ENCODE data around the gene LUC7L3.
"Not testable (repeated sequence)": the region's sequence is repeated elsewhere in the genome, so short reads cannot be mapped to it uniquely, and the experiment has no call there.

LUC7L3 gene, protein sequence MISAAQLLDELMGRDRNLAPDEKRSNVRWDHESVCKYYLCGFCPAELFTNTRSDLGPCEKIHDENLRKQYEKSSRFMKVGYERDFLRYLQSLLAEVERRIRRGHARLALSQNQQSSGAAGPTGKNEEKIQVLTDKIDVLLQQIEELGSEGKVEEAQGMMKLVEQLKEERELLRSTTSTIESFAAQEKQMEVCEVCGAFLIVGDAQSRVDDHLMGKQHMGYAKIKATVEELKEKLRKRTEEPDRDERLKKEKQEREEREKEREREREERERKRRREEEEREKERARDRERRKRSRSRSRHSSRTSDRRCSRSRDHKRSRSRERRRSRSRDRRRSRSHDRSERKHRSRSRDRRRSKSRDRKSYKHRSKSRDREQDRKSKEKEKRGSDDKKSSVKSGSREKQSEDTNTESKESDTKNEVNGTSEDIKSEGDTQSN

GRCh38 chr17:50719144-50719923, at the start of gene LUC7L3:
LUC7L3 (plus strand) TSS chr17:50719603; CDS start chr17:50719733, 130 bp downstream.
- peak; percentile 84 for DNase-seq (ENCODE audit: low read depth in 2 of 2)

- DNase-seq (ENCODE audit: low read depth in 2 of 2): no peak
Measured at GRCh38 chr17:50672071-50672470, 47.3 kb upstream of the LUC7L3 start.

GRCh38 chr17:50672831-50673551, 46.4 kb upstream of the LUC7L3 start:
- DNase-seq (ENCODE audit: low read depth in 2 of 2): no peak

GRCh38 chr17:50675190-50675589, 44.2 kb upstream of the LUC7L3 start:
- DNase-seq (ENCODE audit: low read depth in 2 of 2): no peak

DNA sequence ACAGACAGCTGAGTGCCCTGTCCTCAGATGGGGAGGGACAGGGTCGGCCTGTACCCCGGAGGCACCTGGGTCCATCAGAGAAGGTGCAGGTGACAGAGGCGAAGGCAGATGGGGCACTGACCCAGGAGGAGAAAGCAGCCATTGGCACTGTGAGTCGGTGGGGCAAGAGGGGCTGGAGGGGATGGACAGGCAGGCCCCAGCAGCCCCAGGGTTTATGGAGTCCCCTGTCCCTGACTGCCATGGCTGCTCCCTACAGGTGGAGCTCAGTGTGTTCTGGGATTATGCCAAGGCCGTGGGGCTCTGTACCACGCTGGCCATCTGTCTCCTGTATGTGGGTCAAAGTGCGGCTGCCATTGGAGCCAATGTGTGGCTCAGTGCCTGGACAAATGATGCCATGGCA, 43.8 kb upstream of the LUC7L3 start:
- no peak for DNase-seq (ENCODE audit: low read depth in 2 of 2)

- DNase-seq (ENCODE audit: low read depth in 2 of 2): no peak
Measured at GRCh38 chr17:50676065-50676975, 43.1 kb upstream of the LUC7L3 start.

GRCh38 chr17:50677851-50678375, 41.5 kb upstream of the LUC7L3 start:
- no peak for DNase-seq (ENCODE audit: low read depth in 2 of 2)

DNA sequence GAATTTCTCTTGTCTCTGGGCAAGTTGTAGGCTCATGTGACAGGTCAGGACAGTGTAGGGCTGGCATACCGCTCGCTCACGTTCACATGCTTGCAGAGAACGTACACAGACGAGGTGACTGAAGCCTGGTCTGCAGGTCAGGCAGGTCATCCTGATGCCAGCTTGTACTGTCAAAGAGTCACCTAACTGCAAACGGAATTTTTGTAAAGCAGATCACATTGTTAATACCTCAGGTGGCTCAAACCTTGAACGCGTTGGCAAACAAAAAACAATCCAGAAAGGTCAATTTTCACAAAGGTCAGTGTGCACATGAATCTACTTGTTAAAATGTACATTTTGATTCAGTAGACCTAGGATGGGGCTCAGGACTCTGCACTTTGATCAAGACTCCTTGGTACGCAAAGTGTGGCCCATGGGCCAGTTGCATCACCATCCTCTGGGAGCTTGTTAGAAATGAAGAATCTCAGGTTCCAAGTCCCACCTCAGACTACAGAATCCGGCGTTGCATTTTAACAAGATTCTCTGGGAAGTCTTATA, 40.3 kb upstream of the LUC7L3 start:
- DNase-seq (ENCODE audit: low read depth in 2 of 2): no peak

DNA sequence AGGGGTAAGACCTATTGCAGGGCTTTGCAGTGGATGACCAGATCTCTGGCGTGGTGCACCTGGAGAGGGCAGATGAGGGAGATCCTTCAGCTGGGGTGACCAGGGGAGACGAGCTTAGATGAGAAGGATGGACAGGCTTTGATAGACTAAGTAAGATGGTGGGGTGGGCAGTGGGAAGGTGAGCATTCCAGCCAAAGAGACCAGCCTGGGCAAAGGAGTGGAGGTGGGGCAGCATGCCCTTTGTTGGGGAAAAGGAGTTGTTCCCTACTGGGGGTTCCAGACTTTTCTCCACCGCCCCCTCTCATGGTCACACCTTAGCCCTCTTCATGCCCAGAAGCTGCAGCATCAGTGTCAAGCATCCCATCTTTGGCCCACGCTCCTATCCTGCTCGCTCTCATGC, 39.3 kb upstream of the LUC7L3 start:
- DNase-seq (ENCODE audit: low read depth in 2 of 2): no peak

DNA sequence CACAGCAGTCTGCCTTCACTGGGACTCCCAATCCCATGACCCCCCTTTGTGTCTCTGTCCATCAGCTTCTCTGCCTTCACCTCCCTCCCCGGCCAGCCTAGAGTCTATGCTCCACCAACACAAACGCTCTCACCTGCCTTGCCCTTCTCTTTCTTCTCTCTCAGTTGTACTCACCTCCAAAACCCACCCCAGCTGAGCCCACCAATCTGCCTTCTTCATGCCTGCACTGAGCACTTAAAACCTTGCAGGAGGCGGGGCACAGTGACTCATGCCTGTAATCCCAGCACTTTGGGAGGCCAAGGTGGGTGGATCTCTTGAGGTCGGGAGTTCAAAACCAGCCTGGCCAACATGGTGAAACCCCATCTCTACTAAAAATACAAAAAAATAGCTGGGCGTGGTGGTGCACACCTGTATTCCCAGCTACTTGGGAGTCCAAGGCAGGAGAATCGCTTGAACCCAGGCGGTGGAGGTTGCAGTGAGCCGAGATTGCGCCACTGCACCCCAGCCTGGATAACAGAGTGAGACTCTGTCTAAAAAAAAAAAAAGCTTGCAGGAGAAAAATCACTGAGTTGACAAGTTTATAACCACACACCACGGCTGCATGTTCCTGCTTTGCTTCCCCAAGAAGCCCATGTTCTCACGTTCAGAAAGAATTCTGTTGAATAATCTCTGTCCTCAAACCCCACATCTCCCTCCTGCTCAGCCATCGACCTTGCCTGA, 38.7 kb upstream of the LUC7L3 start:
- DNase-seq (ENCODE audit: low read depth in 2 of 2): not testable (repeated sequence)

- DNase-seq (ENCODE audit: low read depth in 2 of 2): no peak
Measured at GRCh38 chr17:50681263-50682200, 37.9 kb upstream of the LUC7L3 start.

DNA sequence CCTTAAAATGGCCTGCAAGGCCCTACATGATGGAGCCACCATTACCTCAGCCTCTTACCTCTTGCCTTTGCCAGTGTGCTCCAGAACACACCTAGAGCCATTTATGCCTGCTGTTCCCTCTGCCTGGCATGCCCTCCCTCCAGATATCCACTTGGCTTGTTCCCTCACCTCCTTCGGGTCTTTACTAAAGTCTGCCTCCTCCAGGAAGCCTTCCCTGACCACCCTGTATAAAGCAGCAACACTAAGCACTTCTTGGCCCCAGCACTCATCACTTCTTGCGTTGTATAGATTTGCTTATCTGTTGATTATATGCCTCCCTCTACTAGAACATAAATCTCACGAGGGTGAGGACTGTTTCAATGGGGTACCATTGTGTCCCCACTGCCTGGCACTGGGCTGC, 37.0 kb upstream of the LUC7L3 start:
- DNase-seq (ENCODE audit: low read depth in 2 of 2): no peak

DNA sequence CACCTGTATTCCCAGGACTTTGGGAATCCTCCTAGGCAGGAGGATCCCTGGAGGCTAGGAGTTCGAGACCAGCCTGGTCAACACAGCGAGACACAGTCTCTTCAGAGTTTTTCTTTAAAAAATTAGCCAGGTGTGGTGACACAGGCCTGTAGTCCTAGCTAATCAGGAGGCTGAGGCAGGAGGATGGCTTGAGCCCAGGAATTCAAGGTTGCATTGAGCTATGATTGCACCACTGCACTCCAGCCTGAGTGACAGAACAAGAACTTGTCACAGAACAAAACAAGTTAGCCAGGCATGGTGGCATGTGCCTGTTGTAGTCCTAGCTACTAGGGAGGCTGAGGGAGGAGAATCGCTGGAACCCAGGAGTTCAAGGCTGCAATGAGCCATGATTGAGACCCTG, 36.5 kb upstream of the LUC7L3 start:
- no peak for DNase-seq (ENCODE audit: low read depth in 2 of 2)

GRCh38 chr17:50683434-50684287, 35.7 kb upstream of the LUC7L3 start:
- no peak for DNase-seq (ENCODE audit: low read depth in 2 of 2)

DNA sequence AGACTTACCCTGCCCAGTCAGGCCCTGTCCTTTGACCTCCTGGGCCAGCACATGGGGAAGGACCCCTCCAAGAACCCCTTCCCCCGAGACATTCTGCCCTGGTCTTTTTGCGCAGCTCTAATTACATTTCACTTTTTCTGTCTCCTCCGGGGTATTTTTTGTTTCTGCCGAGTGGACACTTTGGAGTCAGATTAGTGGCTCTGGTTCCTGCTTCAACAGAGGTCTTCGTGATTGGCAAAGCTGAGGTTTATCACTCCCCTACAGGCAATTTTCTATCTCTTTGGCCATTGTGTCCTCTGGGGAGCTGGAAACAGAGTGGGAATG, 35.2 kb upstream of the LUC7L3 start:
- no peak for DNase-seq (ENCODE audit: low read depth in 2 of 2)

DNA sequence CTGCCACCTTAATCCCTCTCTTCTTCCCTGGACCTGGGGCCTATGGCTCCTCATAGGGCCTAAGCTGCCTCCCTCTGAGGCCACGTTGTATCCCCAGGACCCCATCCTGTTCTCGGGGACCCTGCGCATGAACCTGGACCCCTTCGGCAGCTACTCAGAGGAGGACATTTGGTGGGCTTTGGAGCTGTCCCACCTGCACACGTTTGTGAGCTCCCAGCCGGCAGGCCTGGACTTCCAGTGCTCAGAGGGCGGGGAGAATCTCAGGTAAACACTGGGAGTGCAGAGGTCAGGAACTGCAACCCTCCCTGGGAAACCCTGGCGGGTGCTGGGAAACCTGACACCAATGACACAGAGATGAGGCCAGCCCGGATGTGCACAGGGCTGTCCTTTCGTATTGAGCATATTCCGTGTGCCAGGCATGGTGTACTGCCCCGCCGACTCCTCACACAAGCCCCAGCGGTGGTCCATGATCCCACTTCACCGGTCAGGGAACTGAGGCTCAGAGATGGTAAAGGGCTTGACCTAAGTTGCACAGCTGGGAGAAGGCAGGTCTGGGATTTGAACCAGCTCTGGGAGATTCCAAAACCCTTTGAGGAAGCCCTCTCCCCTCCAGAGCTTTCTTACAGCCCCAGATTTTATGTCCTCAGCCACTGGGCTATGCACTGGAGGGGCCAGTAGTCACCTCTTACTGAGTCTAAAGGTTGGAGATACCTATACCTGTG, 34.6 kb upstream of the LUC7L3 start:
- DNase-seq (ENCODE audit: low read depth in 2 of 2): no peak

- DNase-seq (ENCODE audit: low read depth in 2 of 2): no peak
Measured at GRCh38 chr17:50685334-50685665, 34.1 kb upstream of the LUC7L3 start.
